Left colon (tissue), 2 donors: Measurements from ENCODE around the gene ITPRIPL2. TPM values are rescaled to one million over a fixed set of nuclear protein-coding genes. Genes with fewer than 3 reads are reported as not detected.

Experiments used
- ATAC-seq: fragments of 200-7000 bp; cut with Tn5 transposase; one replicate; pipeline ENCODE4 v1.9.1; 2020; ENCODE audit warnings: mild to moderate bottlenecking, moderate library complexity
- DNase-seq, 2 donors: peaks; one replicate each; pipeline ENCODE4 v3.0.0-alpha.2; 2020
- intact Hi-C, 2 donors: fragments of 100-400 bp; cut with DNase I in 1 of 2; cut with micrococcal nuclease in 1 of 2; formaldehyde crosslinking; loops; one replicate each; pipeline versions ENCODE4 v1.11.2 to v1.14.0; 2022; cut with DNase I, micrococcal nuclease
- total RNA-seq, 2 donors: library from RNA; stranded (reverse); fragmentation: NEBNext Ultra II Directional; extraction: Animal tissue kit (Norgen Biotek cat#: 25700); gene quantifications; one replicate each; pipeline ENCODE4 v1.2.1, GENCODE V29; 2021
- donor health status: DM: no; HTN: no; CAD: no.
- donor health status: DM: yes; HTN: yes; CAD: no.

Gene ITPRIPL2
- total RNA-seq, 2 donors from 2014 or later, result 40.4 to 42.7 TPM

DNA sequence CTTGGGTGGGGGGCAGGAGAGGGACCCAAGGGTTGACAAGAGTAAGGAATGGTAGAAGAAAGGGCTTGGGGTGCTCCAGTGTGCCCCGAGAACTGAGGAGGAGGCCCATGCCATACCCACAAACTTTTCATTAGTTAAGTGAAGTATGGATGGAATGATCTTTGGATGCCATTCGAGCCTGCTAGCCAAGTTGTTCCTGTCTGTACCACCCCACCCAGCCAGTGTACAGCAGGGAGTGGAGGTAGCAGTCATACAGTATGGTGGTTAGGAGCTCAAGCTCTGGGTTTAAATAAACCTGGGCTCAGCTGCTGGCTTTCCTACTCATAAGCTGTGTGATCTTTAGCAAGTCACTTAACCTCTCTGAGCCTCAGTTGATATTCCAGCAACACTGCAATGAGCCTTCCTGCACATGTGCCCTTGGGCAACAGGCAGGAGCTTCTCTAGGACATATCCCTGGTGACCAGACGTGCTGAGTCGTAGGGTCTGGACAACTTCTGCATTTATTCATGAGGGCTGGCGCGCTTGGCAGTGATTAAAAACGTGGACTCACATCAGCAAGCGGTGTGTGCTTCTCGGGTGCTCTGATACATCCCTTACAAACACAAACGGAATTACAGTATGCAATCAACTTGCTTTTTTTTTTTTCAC, 22.9 kb downstream of the ITPRIPL2 start:
- ATAC-seq (peak; percentile 61), DNase-seq (peak in 1 of 2 donors; percentile 64)
- intact Hi-C loops, result no loop called here

DNA sequence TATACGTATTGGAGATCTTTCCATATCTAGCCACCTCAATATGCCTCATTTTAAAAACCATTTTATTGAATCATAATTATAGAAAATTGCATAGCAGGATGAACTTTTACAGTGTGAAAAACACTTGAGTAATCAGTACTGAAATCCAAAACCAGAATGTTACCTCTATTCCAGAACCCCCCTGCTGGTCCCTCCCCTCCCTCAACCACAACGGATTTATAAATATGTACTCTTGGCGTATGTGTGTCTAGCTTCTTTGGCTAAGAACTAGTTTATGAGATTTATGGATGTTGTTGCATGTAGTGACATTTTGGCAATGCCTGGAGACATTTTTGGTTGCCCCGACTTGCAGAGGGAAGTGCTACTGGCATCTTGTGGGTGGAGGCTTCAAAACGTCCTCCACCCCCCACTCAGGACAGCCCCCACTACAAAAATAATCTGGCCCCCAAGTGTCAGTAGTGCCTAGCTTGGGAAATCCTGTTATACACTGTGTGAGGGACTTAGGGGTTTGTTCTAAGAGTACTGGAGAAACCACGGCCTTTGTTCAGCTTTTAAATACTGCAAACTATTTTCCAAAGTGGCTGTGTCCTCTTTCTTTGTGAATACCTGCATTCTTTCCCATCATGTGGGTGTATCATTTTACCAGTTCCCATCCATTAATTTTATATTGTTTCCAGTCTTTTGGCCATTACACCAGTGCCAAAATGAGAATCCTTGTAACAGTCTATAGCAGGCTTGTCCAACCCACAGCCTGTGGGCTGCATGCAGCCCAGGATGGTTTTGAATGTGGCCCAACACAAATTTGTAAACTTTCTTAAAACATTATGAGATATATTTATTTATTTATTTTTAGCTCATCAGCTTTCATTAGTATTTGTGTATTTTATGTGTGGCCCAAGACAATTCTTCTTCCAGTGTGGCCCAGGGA, 23.7 kb downstream of the ITPRIPL2 start:
- DNase-seq (no peak), ATAC-seq (no peak)
- intact Hi-C loops, result no loop called here

DNA sequence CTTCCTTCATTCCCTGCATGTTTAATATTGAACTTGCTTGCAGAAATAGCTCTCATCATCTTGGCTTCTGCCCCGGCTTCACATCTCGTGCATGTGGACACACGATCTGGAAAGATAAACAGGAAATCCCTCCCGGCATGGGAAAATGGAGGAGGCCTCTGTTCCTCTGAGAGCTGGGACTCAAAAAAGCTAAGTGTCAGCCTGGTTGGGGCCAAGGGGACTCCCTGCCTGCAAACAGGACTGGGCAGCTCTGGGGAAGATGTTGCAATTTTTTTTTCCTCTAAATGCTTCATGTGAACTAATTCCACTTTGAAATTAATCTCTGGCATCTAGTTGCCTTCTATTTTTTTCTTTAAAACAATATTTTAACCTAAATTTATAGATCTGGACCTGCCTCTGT, 24.8 kb downstream of the ITPRIPL2 start:
- intact Hi-C loops, result no loop called here
- DNase-seq, result peak; percentile 57 to 77
- ATAC-seq, result peak; percentile 21

DNA sequence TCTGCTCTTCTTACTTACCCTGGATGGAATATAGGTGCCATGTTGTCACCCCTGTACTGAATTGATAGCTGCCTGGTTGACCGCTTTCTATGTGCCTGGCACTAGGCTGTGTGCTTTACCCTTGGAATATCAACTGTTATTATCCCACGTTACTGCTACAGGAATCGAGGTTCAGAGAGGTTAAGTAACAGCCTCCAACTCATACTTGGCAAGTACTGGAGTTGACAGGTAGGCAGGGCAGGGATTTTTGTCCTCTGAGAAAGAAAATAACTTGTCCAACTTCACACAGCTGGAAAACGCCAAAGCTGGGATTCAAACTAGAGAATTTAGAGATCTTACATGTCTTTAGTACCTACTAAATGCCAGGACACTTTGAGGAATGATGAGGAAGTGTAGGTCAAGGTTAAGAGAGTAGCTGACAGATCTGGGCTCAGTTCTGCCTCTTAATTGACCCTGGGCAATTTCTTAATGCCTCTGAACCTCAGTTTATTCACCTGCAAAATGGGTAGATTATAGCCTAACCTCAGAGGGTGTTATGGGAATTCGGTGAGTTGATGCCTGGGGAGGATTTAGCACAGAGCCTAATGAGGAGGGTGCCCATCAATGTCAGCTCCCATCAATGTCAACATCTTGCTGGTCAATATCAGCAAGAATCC, 25.8 kb downstream of the ITPRIPL2 start:
- intact Hi-C loops, result no loop called here
- no peak for ATAC-seq
- DNase-seq, result no peak

DNA sequence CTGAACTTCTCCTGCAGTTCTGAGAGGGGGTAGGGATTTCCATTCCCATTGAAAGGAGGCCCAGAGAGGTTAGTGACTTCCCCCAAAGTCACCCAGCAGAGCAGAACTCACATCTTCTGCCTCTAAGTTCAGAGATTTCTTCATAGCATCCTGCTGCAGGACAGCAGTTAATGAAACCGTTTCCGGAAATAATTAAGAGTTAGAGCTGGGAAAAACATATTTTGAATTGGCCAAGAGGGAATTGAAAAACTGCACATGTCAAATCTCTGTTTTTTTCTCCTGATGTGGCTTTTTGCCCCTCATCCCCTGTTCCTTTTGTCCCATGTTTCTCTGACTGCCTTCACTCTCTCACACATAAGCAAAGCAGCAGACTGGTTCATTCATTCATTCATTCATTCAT, 26.6 kb downstream of the ITPRIPL2 start:
- ATAC-seq, result no peak
- DNase-seq, result no peak
- intact Hi-C loops, result no loop called here

DNA sequence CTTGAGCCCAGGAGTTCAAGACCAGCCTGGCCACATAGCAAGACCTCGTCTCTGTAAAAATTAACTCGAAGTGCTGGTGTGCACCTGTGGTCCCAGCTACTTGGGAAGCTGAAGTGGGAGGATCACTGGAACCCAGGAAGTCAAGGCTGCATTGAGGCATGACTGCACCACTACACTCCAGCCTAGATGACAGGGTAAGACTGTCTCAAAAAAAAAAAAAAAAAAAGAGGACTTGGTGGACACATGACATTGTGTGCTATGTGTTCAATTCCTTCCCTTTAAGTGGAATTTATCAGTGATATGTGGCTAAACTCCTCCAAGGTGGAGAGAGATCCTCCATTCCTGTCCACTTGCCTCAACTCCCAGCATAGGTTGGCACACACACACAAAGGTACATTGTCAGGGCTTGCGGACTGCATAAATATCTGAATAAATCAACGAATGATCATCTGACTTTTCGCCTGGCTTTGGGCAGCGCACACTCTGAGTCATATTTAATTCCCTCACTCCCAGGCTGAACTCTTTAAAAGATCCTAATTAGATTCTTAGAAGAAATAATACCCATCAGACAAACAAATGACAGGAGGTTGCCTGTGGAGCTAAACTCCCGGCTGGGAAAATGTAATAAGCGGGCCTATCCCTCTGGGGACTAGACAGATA, 29.3 kb downstream of the ITPRIPL2 start:
- DNase-seq (no peak), ATAC-seq (no peak)
- intact Hi-C loops, result no loop called here

DNA sequence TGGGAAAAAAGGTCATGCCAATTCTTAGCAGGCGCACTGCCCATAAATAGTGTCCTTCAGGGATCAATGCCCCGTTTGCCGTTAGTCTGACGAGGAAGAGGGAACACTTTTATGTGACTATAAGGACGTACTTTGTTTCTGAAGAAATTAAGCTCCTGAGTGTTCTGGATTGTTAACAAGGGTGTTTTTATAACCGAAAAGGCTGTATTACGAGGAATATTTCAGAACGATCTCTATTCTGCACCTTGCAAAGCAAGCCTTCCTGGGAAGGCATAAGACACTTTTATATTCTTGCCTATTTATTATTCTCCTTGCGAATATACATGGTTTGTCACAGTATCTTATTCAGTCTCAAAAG, 29.8 kb downstream of the ITPRIPL2 start:
- intact Hi-C loops, result no loop called here
- ATAC-seq (no peak), DNase-seq (no peak)

DNA sequence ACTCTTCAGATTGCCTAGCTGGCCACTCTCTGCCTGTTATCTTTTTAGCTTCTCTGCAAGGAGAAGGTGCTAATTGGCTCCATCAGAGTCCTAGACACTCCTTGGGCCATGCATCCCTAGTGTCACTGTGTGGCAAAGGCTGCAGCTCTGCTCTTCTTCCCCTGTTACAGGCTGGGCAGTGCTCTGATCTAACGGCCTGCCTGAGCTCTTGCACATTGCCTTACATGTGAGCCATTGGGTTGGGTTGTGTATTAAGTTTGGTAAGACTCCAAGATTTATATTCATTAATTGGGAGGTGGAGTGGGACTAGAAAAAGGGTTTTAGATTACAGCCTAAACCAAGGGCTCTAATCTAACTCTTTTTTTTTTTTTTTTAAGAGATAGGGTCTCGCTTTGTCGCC, 31.2 kb downstream of the ITPRIPL2 start:
- DNase-seq, result no peak
- ATAC-seq, result no peak
- intact Hi-C loops, result no loop called here

DNA sequence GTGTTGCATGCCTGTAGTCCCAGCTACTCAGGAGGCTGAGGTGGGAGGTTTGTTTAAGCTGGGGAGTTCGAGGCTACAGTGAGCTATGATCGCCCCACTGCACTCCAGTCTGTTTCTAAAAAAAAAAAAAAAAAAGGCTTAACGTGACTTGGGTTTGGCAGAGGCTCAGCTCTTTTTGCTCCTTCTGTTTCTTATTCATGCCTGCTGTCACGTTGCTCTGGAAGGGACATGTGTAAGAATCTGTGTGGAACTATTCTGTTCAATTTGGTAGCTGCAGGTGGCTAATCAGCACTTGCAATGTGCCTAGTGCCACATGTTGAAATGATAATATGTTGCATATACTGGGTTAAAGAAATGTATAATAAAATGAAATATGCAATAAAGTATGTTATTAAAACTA, 33.4 kb downstream of the ITPRIPL2 start:
- intact Hi-C loops, result no loop called here

DNA sequence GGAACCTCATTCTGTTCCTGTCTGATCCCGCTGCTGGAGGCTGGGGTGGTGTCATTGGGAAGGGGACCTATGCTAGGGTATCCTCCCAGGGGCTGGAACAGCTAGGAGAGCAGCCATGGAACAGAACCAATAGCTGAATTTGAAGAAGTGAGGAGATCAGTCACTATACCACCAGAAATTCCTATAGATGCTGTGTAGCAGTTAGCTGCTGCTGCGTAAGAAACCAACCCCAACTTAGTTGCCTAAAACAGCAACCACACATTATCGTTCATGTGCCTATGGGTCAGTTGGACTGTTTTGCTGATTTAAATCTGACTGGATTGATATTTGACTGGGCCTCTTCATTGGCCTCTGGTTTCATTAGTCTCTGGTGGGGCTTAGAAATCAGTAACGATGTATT, 33.9 kb downstream of the ITPRIPL2 start:
- DNase-seq (no peak), ATAC-seq (no peak)
- intact Hi-C loops, result no loop called here

More for the DNA sequence above, 33.4 kb downstream of the ITPRIPL2 start:
- ATAC-seq, result no peak
- DNase-seq, result no peak

DNA sequence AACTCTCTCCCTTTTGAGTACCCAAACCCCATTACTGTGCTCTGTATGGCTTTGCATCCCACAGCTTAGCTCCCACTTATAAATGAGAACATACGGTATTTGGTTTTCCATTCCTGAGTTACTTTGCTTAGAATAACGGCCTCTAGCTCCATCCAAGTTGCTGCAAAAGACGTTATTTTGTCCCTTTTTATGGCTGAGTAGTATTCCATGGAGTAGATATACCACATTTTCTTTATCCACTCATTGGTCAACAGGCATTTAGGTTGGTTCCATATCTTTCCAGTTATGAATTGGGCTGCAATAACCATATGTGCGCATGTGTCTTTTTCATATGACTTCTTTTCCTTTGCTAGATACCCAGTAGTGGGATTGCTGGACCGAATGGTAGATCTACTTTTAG, 34.4 kb downstream of the ITPRIPL2 start:
- no peak for ATAC-seq
- intact Hi-C loops, result no loop called here

DNA sequence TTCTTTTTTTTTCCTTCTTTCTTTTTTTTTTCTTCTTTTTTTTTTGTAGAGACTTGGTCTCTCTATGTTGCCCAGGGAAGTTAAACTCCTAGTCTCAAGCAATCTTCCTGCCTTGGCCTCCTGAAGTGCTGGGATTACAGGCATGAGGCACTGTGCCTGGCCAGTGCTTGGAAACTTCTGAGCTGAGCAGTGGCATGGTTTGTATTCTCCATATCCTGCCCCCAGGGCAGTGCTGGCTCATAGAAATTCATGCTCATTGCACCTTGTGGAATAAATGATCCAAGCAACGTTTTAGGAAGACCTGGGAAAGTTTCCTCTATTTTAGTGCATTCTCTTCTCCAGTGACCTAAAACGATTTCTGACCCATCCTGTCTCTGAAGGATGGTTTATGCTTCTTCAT, 37.5 kb downstream of the ITPRIPL2 start:
- DNase-seq, result no peak
- intact Hi-C loops, result no loop called here
- no peak for ATAC-seq

More for the DNA sequence above, 34.4 kb downstream of the ITPRIPL2 start:
- DNase-seq, result no peak

DNA sequence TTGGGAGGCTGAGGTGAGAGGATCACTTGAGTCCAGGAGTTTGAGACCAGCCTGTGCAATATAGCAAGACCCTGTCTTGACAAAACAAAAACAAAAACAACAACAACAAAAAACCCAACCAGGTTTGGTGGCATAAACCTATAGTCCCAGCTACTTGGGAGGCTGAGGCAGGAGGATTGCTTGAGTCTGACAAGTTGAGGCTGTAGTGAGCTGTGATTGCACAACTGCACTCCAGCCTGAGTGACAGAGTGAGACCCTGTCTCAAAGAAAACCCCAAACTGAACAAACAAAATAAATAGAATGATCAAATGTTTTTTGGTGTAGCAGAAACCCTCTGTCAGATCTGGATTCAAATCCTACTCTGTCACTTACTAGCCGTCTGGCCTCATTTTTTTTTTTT, 38.3 kb downstream of the ITPRIPL2 start:
- intact Hi-C loops, result no loop called here
- DNase-seq (no peak), ATAC-seq (no peak)

DNA sequence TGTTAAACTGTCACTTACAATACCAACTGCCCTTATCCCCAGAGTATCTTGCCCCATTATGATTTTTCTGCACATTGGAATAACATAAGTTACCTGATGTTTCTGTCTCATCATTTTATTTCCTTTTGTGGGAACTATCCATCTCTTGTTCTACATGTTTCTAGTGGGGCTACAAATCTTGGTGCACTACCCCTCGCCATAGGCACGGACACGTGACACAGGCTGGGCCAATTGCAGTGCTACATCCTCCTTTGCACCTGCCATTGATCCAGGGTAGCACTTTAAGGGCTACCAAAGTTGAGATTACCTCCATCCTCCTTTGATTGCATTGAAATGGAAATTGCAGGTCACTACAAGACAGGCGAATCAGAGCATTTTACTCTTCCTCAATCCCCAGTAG, 40.1 kb downstream of the ITPRIPL2 start:
- no peak for ATAC-seq

DNA sequence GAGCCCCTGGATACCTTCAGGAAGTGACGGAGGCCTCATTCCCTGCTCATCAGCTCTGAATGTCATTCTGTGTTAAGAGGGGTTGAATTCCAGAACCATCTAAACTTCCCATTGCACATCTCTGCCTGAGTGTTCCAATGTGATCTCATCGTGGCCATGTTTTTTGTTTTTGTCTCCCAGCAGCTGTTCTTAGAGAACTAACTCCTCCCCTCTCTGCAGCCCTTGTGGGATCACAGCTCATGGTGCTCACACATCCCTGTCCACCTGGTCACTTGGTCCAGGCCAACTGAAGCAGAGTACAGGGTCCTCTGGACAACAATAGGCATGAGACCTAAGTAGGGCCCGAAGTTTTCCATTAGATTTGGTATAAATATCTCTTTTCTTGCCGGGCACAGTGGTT, 48.3 kb downstream of the ITPRIPL2 start:
- ATAC-seq (no peak), DNase-seq (no peak)
- intact Hi-C loops, result no loop called here

More for the DNA sequence above, 40.1 kb downstream of the ITPRIPL2 start:
- DNase-seq, result no peak
- intact Hi-C loops, result no loop called here

DNA sequence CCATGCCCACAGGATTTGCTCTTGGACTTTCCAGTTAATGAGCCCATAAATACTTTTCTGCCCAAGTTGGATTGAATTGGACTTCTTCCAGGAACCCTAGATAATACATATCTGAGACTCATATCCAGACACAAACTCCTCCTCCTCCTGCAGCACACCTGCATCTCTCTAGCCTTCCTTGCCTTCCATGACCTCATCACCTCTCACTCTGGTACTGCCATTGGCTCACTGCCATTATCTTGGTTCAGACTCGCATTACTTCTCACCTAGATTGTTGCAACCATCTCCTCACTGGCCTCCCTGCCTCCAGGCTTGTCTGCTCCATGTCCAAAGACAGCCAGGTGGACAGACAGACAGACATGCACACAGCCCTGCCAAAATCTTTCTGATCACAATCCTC, 49.5 kb downstream of the ITPRIPL2 start:
- ATAC-seq, result no peak
- no peak for DNase-seq
- intact Hi-C loops, result no loop called here

DNA sequence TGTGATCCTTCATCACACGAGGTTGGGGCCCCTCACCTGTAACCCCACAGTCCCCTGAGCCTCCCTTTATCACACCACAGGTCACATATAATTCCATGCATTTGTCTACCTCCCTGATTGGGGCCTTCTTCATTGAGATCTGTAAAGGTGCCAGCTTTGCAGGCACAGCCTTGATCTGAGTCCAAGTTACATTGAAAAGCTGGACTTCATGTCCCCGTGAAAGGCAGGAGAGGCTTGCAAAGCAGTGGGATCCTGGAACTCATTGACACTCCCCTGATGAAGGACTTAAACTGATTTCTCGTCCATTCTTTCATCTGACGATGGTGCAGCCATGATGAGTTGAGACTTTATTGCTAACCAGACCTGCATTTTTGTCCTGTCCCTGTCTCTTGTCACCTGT, 50.5 kb downstream of the ITPRIPL2 start:
- ATAC-seq (no peak), DNase-seq (no peak)
- intact Hi-C loops, result no loop called here

DNA sequence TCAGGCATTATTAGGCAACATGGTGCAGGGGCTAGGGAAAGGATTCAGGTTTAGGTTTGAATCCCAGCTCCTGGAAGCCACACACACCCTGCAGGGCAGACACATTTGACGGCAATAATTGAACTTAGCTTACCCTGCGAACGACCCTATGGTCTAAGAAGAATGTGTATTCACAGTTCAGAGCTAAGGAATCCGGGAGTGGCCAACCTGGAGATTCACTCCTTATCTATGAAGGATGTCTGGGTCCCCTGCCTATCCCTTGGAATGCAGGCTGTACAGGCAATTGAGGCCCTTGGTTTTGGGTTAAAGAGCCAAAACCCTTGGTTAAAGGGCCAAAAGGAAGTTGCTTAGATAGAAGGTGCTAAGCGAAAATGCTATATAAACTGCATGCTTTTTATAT, 51.3 kb downstream of the ITPRIPL2 start:
- ATAC-seq (no peak), DNase-seq (no peak)
- intact Hi-C loops, result no loop called here

DNA sequence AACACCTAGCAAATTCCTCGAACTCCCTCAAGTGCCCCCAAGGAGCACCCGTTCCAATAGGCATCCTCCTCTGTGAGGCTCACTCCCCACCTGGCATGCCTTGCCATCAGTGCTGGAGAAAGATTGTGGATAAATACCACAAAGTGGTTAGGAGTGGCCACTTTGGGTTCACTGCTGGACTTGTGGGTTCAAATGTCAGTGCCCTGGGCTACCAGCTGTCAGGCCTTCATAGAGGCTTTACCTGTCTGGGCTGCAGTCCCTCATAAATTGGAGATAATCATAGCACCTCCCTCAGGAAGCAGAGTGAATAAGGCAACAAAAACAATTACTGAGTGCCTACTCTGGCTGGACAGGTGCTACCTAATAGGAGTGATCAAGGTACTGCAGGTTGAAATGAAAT, 52.7 kb downstream of the ITPRIPL2 start:
- ATAC-seq (no peak), DNase-seq (no peak)
- intact Hi-C loops, result no loop called here
